Astrocyte (in vitro differentiated cells and primary cell): ENCODE results near the gene PRR30.

Experiments
- EZH2 ChIP-seq: IDR thresholded peaks from 2 replicates; pipeline ENCODE4 v1.6.1; 2012; ENCODE audit warnings: mild to moderate bottlenecking, low read length, inconsistent platforms; ENCODE audit not compliant: insufficient read depth
- TF ChIP-seq, protein P1 (sequence below): IDR thresholded peaks from 2 replicates; pipeline ENCODE4 v1.5.1; 2011; ENCODE audit warnings: low read depth, mild to moderate bottlenecking, inconsistent platforms, low read length, moderate library complexity; ENCODE audit not compliant: insufficient read depth

DNA sequence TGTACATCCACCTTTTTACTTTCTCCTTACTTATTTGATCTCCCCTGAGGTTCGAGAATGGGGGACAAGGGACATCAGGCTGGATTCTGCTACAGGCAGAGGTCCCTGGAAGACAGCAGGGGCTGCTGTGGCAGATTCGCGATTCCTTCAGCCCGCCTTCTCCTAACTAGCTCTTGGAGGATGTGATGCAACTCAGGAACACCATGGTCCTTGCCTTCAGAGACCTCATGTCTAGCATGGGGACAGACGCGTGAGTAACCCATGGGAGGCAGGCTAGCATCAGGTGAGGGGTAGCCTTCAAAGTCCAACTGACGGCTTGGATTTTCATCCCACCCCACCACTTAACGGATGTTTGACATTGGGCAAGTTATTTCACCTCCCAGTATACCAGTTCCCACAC is 8.7 kb upstream of the PRR30 start:
- TF ChIP-seq, protein P1, sequence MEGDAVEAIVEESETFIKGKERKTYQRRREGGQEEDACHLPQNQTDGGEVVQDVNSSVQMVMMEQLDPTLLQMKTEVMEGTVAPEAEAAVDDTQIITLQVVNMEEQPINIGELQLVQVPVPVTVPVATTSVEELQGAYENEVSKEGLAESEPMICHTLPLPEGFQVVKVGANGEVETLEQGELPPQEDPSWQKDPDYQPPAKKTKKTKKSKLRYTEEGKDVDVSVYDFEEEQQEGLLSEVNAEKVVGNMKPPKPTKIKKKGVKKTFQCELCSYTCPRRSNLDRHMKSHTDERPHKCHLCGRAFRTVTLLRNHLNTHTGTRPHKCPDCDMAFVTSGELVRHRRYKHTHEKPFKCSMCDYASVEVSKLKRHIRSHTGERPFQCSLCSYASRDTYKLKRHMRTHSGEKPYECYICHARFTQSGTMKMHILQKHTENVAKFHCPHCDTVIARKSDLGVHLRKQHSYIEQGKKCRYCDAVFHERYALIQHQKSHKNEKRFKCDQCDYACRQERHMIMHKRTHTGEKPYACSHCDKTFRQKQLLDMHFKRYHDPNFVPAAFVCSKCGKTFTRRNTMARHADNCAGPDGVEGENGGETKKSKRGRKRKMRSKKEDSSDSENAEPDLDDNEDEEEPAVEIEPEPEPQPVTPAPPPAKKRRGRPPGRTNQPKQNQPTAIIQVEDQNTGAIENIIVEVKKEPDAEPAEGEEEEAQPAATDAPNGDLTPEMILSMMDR, result no peak
- TF ChIP-seq EZH2, result no peak
